ENCODE data around the gene CYP2A6. TPM values are rescaled to one million over a fixed set of nuclear protein-coding genes. Genes with fewer than 3 reads are reported as not detected.

Gene CYP2A6
- total RNA-seq, 1 donor from 2014 or later = 2.0 TPM

DNA sequence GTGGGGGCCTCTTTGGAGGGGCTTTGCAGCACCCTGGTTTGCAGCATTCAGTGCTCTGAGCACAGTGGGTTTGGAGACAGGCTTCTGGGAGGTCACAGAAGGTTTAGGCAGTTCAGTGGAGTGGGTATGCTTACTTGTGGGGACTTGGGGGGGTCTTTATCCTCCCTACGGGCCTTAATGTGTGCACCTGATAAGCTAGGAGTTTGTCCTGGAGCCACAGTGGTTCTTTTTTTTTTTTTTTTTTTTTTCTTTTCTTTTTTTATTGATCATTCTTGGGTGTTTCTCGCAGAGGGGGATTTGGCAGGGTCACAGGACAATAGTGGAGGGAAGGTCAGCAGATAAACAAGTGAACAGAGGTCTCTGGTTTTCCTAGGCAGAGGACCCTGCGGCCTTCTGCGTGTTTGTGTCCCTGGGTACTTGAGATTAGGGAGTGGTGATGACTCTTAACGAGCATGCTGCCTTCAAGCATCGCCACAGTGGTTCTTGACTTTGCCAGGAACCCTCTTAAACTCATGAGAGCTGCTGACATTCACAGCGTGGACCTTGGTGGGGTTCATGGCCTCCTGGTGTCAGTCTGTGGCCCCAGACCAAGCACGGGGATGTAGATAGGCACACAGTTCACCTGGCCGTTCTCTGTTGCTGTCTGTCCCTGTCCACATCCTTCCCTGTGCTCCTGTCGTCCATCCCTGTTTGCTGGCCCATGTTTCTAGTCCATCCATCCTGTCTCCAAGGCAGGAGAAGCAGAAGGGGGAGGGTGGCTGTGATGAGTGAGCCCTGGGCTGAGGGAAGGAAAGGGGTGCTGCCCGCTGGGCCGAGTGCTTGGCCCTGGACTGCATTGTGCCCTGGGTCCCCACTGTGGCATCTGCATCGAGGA lies 48.6 kb downstream of the CYP2A6 start:
- Histone ChIP-seq H3K27ac (peak overlapping the region; percentile 98), H3K9me3 (no peaks in the 10 kb centered on the region), H3K4me3 (peak overlapping the region; percentile 73 to 95), H3K4me1 (peaks cover 78% of the 10 kb centered on the region), H3K36me3 (peaks cover 0 to 8% of the 10 kb centered on the region in 2 donors), H3K27me3 (no peaks in the 10 kb centered on the region)
- no peak for DNase-seq (ENCODE audit: extremely low spot score in 2 of 2)
- TF ChIP-seq, protein P1, sequence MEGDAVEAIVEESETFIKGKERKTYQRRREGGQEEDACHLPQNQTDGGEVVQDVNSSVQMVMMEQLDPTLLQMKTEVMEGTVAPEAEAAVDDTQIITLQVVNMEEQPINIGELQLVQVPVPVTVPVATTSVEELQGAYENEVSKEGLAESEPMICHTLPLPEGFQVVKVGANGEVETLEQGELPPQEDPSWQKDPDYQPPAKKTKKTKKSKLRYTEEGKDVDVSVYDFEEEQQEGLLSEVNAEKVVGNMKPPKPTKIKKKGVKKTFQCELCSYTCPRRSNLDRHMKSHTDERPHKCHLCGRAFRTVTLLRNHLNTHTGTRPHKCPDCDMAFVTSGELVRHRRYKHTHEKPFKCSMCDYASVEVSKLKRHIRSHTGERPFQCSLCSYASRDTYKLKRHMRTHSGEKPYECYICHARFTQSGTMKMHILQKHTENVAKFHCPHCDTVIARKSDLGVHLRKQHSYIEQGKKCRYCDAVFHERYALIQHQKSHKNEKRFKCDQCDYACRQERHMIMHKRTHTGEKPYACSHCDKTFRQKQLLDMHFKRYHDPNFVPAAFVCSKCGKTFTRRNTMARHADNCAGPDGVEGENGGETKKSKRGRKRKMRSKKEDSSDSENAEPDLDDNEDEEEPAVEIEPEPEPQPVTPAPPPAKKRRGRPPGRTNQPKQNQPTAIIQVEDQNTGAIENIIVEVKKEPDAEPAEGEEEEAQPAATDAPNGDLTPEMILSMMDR (IDR thresholded peaks at IDR 0.05) = no peak
- peak in 1 of 2 donors; percentile 3 for TF ChIP-seq POLR2AphosphoS5 (IDR thresholded peaks at IDR 0.05; ENCODE audit: insufficient read depth in 1 of 2, low read depth in 1 of 2)
- intact Hi-C loops (cut with DNase I) = loop anchor here (5.0 to 10.0 kb wide), 3 partner anchors 47 to 1071 kb away; partner anchors contain the start of genes ACTMAP and SNRPA

DNA sequence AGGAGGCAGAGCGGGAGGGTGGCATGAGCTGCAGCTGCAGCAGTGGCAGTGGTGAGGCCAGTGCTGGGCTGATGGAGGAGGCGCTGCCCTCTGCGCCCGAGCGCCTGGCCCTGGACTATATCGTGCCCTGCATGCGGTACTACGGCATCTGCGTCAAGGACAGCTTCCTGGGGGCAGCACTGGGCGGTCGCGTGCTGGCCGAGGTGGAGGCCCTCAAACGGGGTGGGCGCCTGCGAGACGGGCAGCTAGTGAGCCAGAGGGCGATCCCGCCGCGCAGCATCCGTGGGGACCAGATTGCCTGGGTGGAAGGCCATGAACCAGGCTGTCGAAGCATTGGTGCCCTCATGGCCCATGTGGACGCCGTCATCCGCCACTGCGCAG lies 49.3 kb downstream of the CYP2A6 start:
- no peak for DNase-seq (ENCODE audit: extremely low spot score in 2 of 2)
- Histone ChIP-seq H3K27me3 (no peaks in the 10 kb centered on the region), H3K36me3 (peaks cover 0 to 8% of the 10 kb centered on the region in 2 donors), H3K9me3 (no peaks in the 10 kb centered on the region), H3K4me3 (peak overlapping the region; percentile 73 to 95), H3K4me1 (peaks cover 72% of the 10 kb centered on the region), H3K27ac (peak overlapping the region; percentile 98)
- intact Hi-C loops (cut with DNase I) = loop anchor here (5.0 to 10.0 kb wide), 3 partner anchors 46 to 1071 kb away; partner anchors contain the start of genes ACTMAP and SNRPA
- TF ChIP-seq POLR2A (IDR thresholded peaks at IDR 0.05) = no peak

DNA sequence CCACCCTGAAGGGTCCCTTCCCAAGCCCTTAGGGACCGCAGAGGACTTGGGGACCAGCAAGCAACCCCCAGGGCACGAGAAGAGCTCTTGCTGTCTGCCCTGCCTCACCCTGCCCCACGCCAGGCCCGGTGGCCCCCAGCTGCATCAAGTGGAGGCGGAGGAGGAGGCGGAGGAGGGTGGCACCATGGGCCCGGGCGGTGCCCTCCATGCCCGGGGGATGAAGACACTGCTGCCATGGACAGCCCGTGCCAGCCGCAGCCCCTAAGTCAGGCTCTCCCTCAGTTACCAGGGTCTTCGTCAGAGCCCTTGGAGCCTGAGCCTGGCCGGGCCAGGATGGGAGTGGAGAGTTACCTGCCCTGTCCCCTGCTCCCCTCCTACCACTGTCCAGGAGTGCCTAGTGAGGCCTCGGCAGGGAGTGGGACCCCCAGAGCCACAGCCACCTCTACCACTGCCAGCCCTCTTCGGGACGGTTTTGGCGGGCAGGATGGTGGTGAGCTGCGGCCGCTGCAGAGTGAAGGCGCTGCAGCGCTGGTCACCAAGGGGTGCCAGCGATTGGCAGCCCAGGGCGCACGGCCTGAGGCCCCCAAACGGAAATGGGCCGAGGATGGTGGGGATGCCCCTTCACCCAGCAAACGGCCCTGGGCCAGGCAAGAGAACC lies 49.8 kb downstream of the CYP2A6 start:
- intact Hi-C loops (cut with DNase I) = loop anchor here (5.0 to 10.0 kb wide), 3 partner anchors 46 to 1072 kb away; partner anchors contain the start of genes ACTMAP and SNRPA
- H3K4me1 ChIP-seq = peaks cover 67% of the 10 kb centered on the region

DNA sequence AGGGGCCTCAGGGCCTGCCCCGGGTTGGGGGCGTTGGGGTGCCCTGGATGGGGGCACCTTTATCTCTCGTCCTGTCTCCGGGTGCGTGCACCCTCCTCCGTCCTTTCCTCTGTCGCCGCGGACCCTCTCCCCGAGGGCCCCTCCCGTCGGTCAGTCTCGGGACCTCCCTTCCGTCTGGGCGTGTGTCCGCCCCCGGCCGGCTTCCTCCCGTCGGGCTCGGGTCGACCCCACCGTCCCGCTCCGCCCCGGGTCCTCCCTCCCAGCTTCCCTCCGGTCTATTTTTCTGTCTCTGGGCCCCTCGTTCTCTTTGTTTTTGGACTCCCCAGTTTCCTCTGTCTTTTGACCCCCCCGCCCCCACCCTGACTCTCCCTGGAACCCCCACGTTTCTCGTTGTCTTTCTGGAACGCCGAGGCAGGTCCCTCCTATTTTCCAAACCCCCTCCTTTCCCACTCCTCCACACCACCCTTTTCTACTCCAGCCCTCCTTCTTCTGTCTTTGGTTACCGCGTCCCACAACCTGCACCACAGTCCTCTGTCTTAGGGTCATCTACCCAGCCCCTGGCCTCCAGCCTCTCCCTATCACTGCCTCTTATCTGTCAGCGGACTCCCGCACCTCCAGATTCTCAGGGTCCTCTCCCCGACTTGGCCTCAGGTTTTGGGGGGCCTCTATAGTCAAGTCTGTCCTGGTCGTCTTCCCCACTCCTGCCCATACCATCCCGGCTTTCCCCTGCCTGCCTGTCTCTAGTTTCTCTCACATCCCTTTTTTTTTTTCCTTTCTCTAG lies 50.5 kb downstream of the CYP2A6 start:
- DNase-seq (ENCODE audit: extremely low spot score in 2 of 2) = no peak
- intact Hi-C loops (cut with DNase I) = loop anchor here (5.0 to 10.0 kb wide), 4 partner anchors 45 to 1073 kb away; partner anchors contain the start of genes ACTMAP, COQ8B, ITPKC and SNRPA
- H3K9me3 ChIP-seq = no peaks in the 10 kb centered on the region
- H3K27ac ChIP-seq = peak overlapping the region; percentile 98
- peaks cover 0 to 5% of the 10 kb centered on the region in 2 donors for H3K36me3 ChIP-seq
- peaks cover 59% of the 10 kb centered on the region for H3K4me1 ChIP-seq
- H3K27me3 ChIP-seq = no peaks in the 10 kb centered on the region
- H3K4me3 ChIP-seq = peak overlapping the region; percentile 73 to 95
- TF ChIP-seq POLR2AphosphoS5 (IDR thresholded peaks at IDR 0.05; ENCODE audit: insufficient read depth in 1 of 2, low read depth in 1 of 2) = peak in 1 of 2 donors; percentile 27
- TF ChIP-seq, protein P1 (IDR thresholded peaks at IDR 0.05) = no peak
- no peak for TF ChIP-seq POLR2A (IDR thresholded peaks at IDR 0.05)

More for the DNA sequence above, 49.8 kb downstream of the CYP2A6 start:
- peak overlapping the region; percentile 98 for H3K27ac ChIP-seq
- DNase-seq (ENCODE audit: extremely low spot score in 2 of 2) = no peak
- H3K27me3 ChIP-seq = no peaks in the 10 kb centered on the region
- H3K4me3 ChIP-seq = peak overlapping the region; percentile 73 to 95
- H3K9me3 ChIP-seq = no peaks in the 10 kb centered on the region
- TF ChIP-seq POLR2AphosphoS5 (IDR thresholded peaks at IDR 0.05; ENCODE audit: insufficient read depth in 1 of 2, low read depth in 1 of 2) = no peak
- no peak for TF ChIP-seq POLR2A (IDR thresholded peaks at IDR 0.05)
- TF ChIP-seq, protein P1 (IDR thresholded peaks at IDR 0.05) = no peak
- peaks cover 0 to 8% of the 10 kb centered on the region in 2 donors for H3K36me3 ChIP-seq
